NCI-H2196 treated with DMSO at 0.1 percent for 48 hours (cell line): ENCODE measurements around the gene ZFAND6.
A peak's percentile ranks its signal among the peaks of the same experiment; 100 is the strongest.
"Not testable (repeated sequence)": the region's sequence is repeated elsewhere in the genome, so short reads cannot be mapped to it uniquely, and the experiment has no call there.

Source experiments
- DNase-seq: peaks from one replicate; lab custom pipeline; 2025; ENCODE audit not compliant: unreplicated experiment; lab: John Stamatoyannopoulos, UW

ZFAND6 gene

GRCh38 chr15:80141916-80142598 lies 82.6 kb downstream of the ZFAND6 start:
- DNase-seq = no peak

GRCh38 chr15:80142646-80143045 lies 83.2 kb downstream of the ZFAND6 start:
- DNase-seq = no peak

- no peak for DNase-seq
Measured at GRCh38 chr15:80151148-80151547, 91.7 kb downstream of the ZFAND6 start.

GRCh38 chr15:80151576-80151975 lies 92.1 kb downstream of the ZFAND6 start:
- DNase-seq = no peak

- DNase-seq = peak; percentile 40
Measured at GRCh38 chr15:80152180-80152895, 92.9 kb downstream of the ZFAND6 start.

- no peak for DNase-seq
Measured at GRCh38 chr15:80152896-80153876, 93.7 kb downstream of the ZFAND6 start, which contains the start of gene FAH. Gene FAH (plus strand): TSS chr15:80152999. CDS start chr15:80153055, 56 bp downstream.

- no peak for DNase-seq
Measured at GRCh38 chr15:80153900-80154299, 94.4 kb downstream of the ZFAND6 start.

GRCh38 chr15:80154336-80154735 lies 94.9 kb downstream of the ZFAND6 start:
- DNase-seq = no peak

GRCh38 chr15:80155001-80155377 lies 95.5 kb downstream of the ZFAND6 start:
- no peak for DNase-seq

- DNase-seq = not testable (repeated sequence)
Measured at GRCh38 chr15:80155378-80156175, 96.1 kb downstream of the ZFAND6 start.

GRCh38 chr15:80156176-80156720 lies 96.8 kb downstream of the ZFAND6 start:
- DNase-seq = no peak

- no peak for DNase-seq
Measured at GRCh38 chr15:80157215-80157614, 97.7 kb downstream of the ZFAND6 start.

GRCh38 chr15:80159301-80159700 lies 99.8 kb downstream of the ZFAND6 start:
- no peak for DNase-seq

GRCh38 chr15:80159811-80160569 lies 100.5 kb downstream of the ZFAND6 start:
- DNase-seq = no peak

- no peak for DNase-seq
Measured at GRCh38 chr15:80160570-80161156, 101.2 kb downstream of the ZFAND6 start.

- no peak for DNase-seq
Measured at GRCh38 chr15:80161468-80162016, 102.1 kb downstream of the ZFAND6 start.

- no peak for DNase-seq
Measured at GRCh38 chr15:80162059-80162554, 102.6 kb downstream of the ZFAND6 start.

GRCh38 chr15:80163217-80163616 lies 103.7 kb downstream of the ZFAND6 start:
- no peak for DNase-seq

- DNase-seq = no peak
Measured at GRCh38 chr15:80163897-80164296, 104.4 kb downstream of the ZFAND6 start.
